Choroid plexus epithelial cell (primary cell): ENCODE results near the gene GRID2.

Experiments used
- DNase-seq: peaks from one replicate; pipeline ENCODE4 v3.0.0-alpha.2; 2010; ENCODE audit warnings: low read depth
- H3K4me3 ChIP-seq: 2 replicates; pipeline ENCODE4 v1.5.1; 2011; ENCODE audit warnings: low read depth, mild to moderate bottlenecking, control low read depth, low read length, moderate library complexity
- CTCF ChIP-seq: conservative IDR thresholded peaks from 2 replicates; pipeline ENCODE4 v1.5.1; 2011; ENCODE audit warnings: low read depth, mild to moderate bottlenecking, control low read depth, inconsistent platforms, low read length, moderate library complexity

Gene GRID2

GRCh38 chr4:93187892-93188291 is 884.1 kb downstream of the GRID2 start:
- DNase-seq, result no peak
- no peak overlapping the region for H3K4me3 ChIP-seq
- no peak for TF ChIP-seq CTCF

DNA sequence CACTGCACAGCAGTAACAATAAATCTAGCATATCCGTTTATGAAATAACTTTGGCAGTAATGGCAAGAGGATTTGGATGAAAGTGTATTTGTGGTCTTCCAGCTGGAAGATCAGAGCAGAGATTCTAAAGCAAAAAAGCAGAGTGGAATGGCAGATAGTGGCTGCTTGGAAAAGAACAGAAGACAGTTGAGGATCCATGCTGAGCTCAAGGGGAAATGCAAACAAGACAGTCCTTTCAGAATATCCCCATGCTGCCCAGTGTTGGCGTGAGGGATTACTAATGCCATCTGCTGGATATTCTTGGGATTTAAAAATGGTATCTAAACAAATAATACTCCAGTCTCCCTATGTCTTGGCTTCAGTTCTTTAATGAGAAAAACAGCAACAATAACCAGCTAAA is 895.7 kb downstream of the GRID2 start:
- H3K4me3 ChIP-seq, result no peak overlapping the region
- TF ChIP-seq CTCF, result peak; percentile 74
- peak; percentile 75 for DNase-seq

- no peak for DNase-seq
- no peak overlapping the region for H3K4me3 ChIP-seq
- TF ChIP-seq CTCF, result no peak
These were observed 897.8 kb downstream of the GRID2 start for GRCh38 chr4:93201471-93202096.

DNA sequence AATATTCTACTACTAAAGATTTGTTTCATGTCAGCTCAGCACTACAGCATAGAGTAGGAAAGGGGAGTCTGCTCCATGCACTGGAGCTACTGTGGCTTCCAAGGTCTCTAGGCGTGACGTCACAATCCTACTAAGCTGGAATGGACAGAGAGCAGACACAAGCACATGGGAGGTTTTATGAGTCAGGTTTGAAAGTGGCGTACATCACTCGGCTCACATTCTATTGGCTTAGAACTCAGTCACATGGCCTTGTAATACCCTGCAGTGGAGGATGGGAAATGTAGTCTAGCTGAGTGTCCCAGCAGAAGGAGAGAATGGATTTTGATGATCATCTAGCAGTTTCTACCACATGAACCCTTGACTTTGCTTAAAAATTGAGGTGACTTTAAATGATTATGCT is 899.9 kb downstream of the GRID2 start:
- DNase-seq, result no peak
- no peak for TF ChIP-seq CTCF
- no peak overlapping the region for H3K4me3 ChIP-seq

DNA sequence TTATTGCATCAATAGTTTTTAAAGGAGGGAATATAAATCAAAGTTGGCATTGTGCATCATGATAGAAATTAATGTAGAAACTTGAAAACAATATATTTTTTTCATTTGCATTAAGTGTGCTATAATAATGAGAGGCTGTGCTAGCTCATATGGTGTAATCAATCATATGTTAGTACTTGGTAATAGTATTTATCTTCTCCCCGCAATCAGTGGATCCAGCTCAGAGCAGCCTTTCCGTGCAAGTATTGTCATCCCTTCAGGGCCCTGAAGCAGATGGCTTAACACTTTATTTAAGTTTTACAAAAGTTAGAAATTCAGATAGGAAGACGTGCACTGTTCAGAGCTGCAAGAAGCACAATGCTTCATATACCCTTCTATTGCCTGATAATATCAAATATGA is 908.5 kb downstream of the GRID2 start:
- TF ChIP-seq CTCF, result no peak
- H3K4me3 ChIP-seq, result no peak overlapping the region
- DNase-seq, result no peak

DNA sequence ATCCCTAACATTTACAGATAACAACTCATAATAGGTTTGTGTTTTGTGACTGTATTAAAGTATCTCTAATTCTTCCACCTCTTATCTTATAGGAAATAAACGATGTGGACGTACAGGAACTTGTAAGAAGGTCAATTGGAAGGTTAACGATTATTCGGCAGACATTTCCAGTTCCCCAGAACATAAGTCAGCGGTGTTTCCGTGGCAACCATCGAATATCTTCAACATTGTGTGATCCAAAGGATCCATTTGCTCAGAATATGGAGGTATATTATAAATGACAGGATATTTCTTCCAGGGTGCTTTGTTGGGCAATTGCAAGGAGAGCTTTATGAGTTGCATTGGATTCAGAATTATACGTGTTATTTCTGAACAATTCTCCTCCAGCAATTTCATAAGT is 912.9 kb downstream of the GRID2 start:
- no peak for TF ChIP-seq CTCF
- no peak overlapping the region for H3K4me3 ChIP-seq
- DNase-seq, result no peak

- no peak overlapping the region for H3K4me3 ChIP-seq
- no peak for TF ChIP-seq CTCF
- no peak for DNase-seq
These were observed 913.7 kb downstream of the GRID2 start for GRCh38 chr4:93217431-93217830.
